AG04449 (cell line): ENCODE results near the gene GLT1D1.

Experiments
- CTCF ChIA-PET: fragments of 350-600 bp; formaldehyde crosslinking; extraction: SDS; loops from one replicate; lab custom pipeline; 2021; ENCODE audit warnings: antibody characterized with exemption; lab: Yijun Ruan, JAX
- POLR2A ChIA-PET: fragments of 400-600, 350-600 bp; formaldehyde crosslinking; extraction: SDS; loops from one replicate; lab custom pipeline; 2020; ENCODE audit warnings: antibody characterized with exemption, inconsistent platforms; lab: Yijun Ruan, JAX
- DNase-seq: peaks from one replicate; pipeline ENCODE4 v3.0.0-alpha.2; 2010; ENCODE audit warnings: low read depth, low spot score
- H3K4me3 ChIP-seq: 2 replicates; pipeline ENCODE4 v1.5.1; 2011; ENCODE audit warnings: low read depth, mild to moderate bottlenecking, control low read depth, low read length
- TF ChIP-seq, protein P1 (sequence below): IDR thresholded peaks from one replicate; pipeline ENCODE4 v1.5.1; 2011; ENCODE audit warnings: mild to moderate bottlenecking, moderate library complexity, low read length, control low read depth, inconsistent platforms; ENCODE audit not compliant: insufficient read depth; ENCODE audit errors: missing control alignments

Gene GLT1D1

DNA sequence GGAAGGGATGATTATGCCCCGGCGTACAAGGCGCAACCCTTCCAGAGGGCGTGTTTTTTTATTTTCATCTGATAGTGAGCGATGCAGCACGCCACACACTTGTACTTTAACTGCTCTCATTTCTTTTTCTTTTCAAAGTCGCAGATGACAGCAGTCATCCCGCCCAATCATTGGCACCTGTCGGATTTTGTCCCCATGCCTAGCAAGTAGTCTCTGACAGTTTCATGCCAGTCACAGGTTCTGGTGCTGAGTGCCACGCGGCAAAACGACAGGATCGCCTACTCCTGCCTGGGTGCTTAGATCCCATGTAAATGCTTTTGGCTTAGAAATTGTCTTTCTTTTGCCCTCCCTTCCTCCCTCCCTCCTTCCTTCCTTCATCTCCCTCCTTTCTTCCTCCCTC is 117.7 kb downstream of the GLT1D1 start:
- ChIA-PET CTCF (no interaction called here), POLR2A (no interaction called here)
- no peak for DNase-seq
- TF ChIP-seq, protein P1, sequence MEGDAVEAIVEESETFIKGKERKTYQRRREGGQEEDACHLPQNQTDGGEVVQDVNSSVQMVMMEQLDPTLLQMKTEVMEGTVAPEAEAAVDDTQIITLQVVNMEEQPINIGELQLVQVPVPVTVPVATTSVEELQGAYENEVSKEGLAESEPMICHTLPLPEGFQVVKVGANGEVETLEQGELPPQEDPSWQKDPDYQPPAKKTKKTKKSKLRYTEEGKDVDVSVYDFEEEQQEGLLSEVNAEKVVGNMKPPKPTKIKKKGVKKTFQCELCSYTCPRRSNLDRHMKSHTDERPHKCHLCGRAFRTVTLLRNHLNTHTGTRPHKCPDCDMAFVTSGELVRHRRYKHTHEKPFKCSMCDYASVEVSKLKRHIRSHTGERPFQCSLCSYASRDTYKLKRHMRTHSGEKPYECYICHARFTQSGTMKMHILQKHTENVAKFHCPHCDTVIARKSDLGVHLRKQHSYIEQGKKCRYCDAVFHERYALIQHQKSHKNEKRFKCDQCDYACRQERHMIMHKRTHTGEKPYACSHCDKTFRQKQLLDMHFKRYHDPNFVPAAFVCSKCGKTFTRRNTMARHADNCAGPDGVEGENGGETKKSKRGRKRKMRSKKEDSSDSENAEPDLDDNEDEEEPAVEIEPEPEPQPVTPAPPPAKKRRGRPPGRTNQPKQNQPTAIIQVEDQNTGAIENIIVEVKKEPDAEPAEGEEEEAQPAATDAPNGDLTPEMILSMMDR = no peak
- no peak overlapping the region for H3K4me3 ChIP-seq

DNA sequence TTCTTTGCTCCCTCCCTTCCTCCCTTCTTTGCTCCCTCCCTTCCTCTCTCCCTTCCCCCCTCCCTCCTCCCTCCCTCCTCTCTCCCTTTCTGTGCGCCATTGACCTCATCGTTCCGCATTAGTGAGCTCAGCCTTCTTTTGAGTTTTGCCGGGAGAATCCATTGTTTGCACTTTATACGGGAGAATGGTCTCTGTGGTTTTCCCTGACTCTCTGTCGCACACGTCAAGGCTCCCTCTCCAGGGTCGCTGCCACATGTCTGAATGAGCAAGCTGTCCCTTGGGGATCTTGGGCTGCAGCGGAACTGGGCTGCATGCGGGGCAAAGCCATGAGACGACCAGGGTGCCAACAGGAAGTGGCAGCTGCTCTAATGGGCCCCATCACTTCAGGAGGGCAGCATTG is 118.5 kb downstream of the GLT1D1 start:
- H3K4me3 ChIP-seq = no peak overlapping the region
- CTCF ChIA-PET = no interaction called here
- TF ChIP-seq, protein P1 = no peak
- POLR2A ChIA-PET = no interaction called here
- DNase-seq = no peak

DNA sequence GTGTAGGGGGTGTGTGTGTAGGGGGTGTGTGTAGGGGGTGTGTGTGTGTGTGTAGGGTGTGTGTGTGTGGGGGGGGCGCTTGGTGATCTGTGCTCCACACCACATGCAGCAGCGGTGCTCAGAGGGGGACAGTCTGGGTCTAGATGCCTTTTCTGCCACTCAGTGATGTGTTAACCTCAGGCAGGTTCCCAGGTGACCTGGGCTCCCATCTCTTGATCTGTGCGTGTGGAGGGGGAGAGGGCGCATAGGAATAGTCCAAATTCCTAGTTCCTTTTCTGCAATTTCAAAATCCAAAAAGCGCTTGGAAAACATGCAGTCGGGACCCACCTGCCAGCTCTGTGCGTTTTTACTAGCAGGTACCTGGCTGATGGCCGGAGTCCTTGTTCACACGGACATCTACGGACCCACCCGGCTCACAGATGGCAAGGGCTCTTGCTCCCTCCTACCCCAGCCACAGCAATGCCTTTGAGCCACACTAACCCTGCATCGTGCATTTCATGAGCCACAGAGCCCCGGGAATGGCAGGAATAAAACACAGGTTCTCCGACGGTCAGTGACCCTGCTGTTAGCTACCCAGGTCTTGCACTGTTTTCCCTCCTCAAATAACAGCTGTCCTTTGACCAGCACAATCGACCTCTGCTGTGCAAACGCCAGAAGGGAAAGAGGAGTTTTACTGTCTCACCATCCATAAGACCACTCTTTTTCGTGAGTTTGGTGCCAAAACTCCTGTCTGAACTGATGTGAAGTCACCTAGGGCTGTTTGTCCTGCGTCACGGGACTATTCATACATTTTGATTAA is 120.8 kb downstream of the GLT1D1 start:
- H3K4me3 ChIP-seq = no peak overlapping the region
- CTCF ChIA-PET = no interaction called here
- no peak for DNase-seq
- POLR2A ChIA-PET = no interaction called here
- TF ChIP-seq, protein P1 = no peak

DNA sequence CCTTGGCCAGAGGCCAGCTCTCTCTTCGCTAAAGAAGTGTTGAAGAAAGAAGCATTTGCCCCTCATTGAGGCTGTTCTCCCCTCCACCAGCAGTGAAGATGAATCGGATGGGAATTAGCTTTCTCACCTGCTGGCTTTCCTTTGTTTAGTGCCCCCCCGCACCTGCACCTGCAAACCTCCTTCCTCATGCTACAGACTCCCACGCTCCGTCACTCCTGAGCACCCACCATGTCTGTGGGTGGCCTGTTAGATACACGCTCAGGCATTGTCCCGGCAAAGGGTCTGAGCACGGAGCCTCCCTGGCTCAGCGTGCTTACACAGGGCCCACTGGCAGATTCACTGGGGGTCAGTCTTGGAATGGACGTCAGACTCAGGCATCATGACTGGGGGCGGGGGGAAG is 121.6 kb downstream of the GLT1D1 start:
- ChIA-PET CTCF (no interaction called here), POLR2A (no interaction called here)
- TF ChIP-seq, protein P1 = no peak
- DNase-seq = no peak
- H3K4me3 ChIP-seq = no peak overlapping the region

DNA sequence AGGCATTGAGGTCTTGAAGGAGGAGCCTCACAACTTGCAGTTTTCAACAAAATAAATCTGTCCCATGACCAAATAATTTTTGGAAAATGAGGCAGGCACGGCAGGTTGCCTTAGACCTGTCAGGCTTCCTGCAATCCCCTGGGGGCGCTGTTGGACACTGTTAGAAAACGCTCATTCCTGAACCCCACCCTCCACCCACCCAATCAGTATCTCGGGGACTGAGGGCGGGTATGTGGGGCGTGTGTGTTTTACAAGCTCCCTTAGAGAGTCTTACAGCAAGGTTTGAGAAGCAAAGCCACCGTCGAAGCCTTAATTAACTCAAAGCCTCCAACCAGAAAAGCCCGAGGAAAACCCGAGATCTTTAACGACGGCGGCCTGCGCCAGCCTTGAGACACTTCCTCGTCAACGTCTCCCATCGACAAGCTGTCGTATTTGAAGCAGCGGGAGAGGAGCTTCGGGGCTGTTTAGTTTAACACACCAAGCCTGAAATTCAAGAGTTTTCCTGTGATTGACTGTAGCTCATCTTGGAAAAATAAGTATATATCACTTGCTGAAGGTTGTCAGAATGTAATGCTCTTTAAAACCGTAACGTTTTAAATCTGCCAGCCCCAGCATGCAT is 123.0 kb downstream of the GLT1D1 start:
- DNase-seq = no peak
- CTCF ChIA-PET = no interaction called here
- TF ChIP-seq, protein P1 = no peak
- POLR2A ChIA-PET = no interaction called here
- no peak overlapping the region for H3K4me3 ChIP-seq

DNA sequence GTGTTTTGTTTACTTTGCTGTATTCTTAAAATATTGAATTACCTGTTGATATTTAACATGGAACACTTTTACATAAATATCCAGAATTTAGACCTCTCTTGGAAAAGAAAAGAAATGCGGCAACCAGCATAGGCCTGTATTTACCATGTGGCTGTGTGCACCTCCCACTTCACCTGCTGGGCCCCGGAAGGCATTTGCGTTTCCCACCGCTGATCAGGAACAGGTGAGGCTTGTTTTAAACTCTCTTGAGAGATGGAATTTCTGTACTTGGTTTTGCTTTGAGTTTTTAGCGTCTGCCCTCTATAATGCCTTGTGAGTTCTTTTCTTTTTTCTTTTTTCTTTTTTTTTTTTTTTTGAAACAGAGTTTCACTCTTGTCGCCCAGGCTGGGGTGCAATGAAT is 124.2 kb downstream of the GLT1D1 start:
- no peak for DNase-seq
- ChIA-PET POLR2A (no interaction called here), CTCF (no interaction called here)
- H3K4me3 ChIP-seq = no peak overlapping the region
- TF ChIP-seq, protein P1 = no peak
